ENCODE results near the gene SYT5. TPM values are rescaled to one million over a fixed set of nuclear protein-coding genes. Genes with fewer than 3 reads are reported as not detected.
"Not testable (repeated sequence)": the region's sequence is repeated elsewhere in the genome, so short reads cannot be mapped to it uniquely, and the experiment has no call there.

SYT5 gene
- total and polyA plus RNA-seq, 2 donors from 2014 or later: not detected

GRCh38 chr19:55156202-55157063 is 23.7 kb downstream of the SYT5 start:
- Histone ChIP-seq H3K4me1 (ENCODE audit: control insufficient read depth in 2 of 3, insufficient read depth in 2 of 3, low read depth in 1 of 3, low read length in 3 of 3) (no peaks in the 10 kb centered on the region), H3K4me3 (ENCODE audit: low read length in 3 of 3) (no peak overlapping the region), H3K36me3 (ENCODE audit: control insufficient read depth in 2 of 3, insufficient read depth in 3 of 3, low read length in 3 of 3) (no peaks in the 10 kb centered on the region), H3K27ac (ENCODE audit: low read depth in 2 of 2, low read length in 2 of 2) (no peak overlapping the region), H3K9ac (ENCODE audit: low read length in 3 of 3) (no peak overlapping the region), H3K9me3 (ENCODE audit: control insufficient read depth in 2 of 3, insufficient read depth in 1 of 3, low read length in 3 of 3) (peaks cover 0 to 5% (median 0%) of the 10 kb centered on the region in 3 donors), H3K27me3 (ENCODE audit: control insufficient read depth, insufficient read depth, low read length) (peaks cover 2% of the 10 kb centered on the region)
- no peak for FAIRE-seq
- DNase-seq: peak; percentile 77 to 91 (median 83)
- no peak for TF ChIP-seq CTCF (IDR thresholded peaks at IDR 0.05; ENCODE audit: borderline replicate concordance, extremely low read depth, insufficient read depth)
- intact Hi-C loops (cut with DNase I): loop anchor here (10.0 kb wide), 1 partner anchor 268 kb away; no protein-coding TSS in a partner anchor

- H3K9ac ChIP-seq (ENCODE audit: low read length in 3 of 3); H3K27me3 ChIP-seq (ENCODE audit: control insufficient read depth, insufficient read depth, low read length): not testable (repeated sequence)
These were observed 24.3 kb downstream of the SYT5 start for GRCh38 chr19:55155784-55156183.

GRCh38 chr19:55153652-55154264 is 26.3 kb downstream of the SYT5 start:
- Histone ChIP-seq H3K4me1 (ENCODE audit: control insufficient read depth in 2 of 3, insufficient read depth in 2 of 3, low read depth in 1 of 3, low read length in 3 of 3) (no peaks in the 10 kb centered on the region), H3K27ac (ENCODE audit: low read depth in 2 of 2, low read length in 2 of 2) (no peak overlapping the region), H3K4me3 (ENCODE audit: low read length in 3 of 3) (no peak overlapping the region), H3K36me3 (ENCODE audit: control insufficient read depth in 2 of 3, insufficient read depth in 3 of 3, low read length in 3 of 3) (no peaks in the 10 kb centered on the region), H3K9me3 (ENCODE audit: control insufficient read depth in 2 of 3, insufficient read depth in 1 of 3, low read length in 3 of 3) (peaks cover 0 to 5% (median 0%) of the 10 kb centered on the region in 3 donors), H3K27me3 (ENCODE audit: control insufficient read depth, insufficient read depth, low read length) (peaks cover 5% of the 10 kb centered on the region), H3K9ac (ENCODE audit: low read length in 3 of 3) (no peak overlapping the region)
- no peak for DNase-seq
- FAIRE-seq: no peak
- intact Hi-C loops (cut with DNase I): loop anchor here (10.0 kb wide), 1 partner anchor 271 kb away; no protein-coding TSS in a partner anchor
- TF ChIP-seq CTCF (IDR thresholded peaks at IDR 0.05; ENCODE audit: borderline replicate concordance, extremely low read depth, insufficient read depth): no peak

More at GRCh38 chr19:55155784-55156183, 24.3 kb downstream of the SYT5 start:
- H3K4me1 ChIP-seq (ENCODE audit: control insufficient read depth in 2 of 3, insufficient read depth in 2 of 3, low read depth in 1 of 3, low read length in 3 of 3); DNase-seq; H3K36me3 ChIP-seq (ENCODE audit: control insufficient read depth in 2 of 3, insufficient read depth in 3 of 3, low read length in 3 of 3); H3K27ac ChIP-seq (ENCODE audit: low read depth in 2 of 2, low read length in 2 of 2); FAIRE-seq; H3K9me3 ChIP-seq (ENCODE audit: control insufficient read depth in 2 of 3, insufficient read depth in 1 of 3, low read length in 3 of 3); H3K4me3 ChIP-seq (ENCODE audit: low read length in 3 of 3): not testable (repeated sequence)
- intact Hi-C loops (cut with DNase I): loop anchor here (10.0 kb wide), 1 partner anchor 269 kb away; no protein-coding TSS in a partner anchor

- TF ChIP-seq CTCF (IDR thresholded peaks at IDR 0.05; ENCODE audit: borderline replicate concordance, extremely low read depth, insufficient read depth): no peak
- Histone ChIP-seq H3K4me1 (ENCODE audit: control insufficient read depth in 2 of 3, insufficient read depth in 2 of 3, low read depth in 1 of 3, low read length in 3 of 3) (no peaks in the 10 kb centered on the region), H3K27ac (ENCODE audit: low read depth in 2 of 2, low read length in 2 of 2) (no peak overlapping the region), H3K4me3 (ENCODE audit: low read length in 3 of 3) (no peak overlapping the region), H3K36me3 (ENCODE audit: control insufficient read depth in 2 of 3, insufficient read depth in 3 of 3, low read length in 3 of 3) (no peaks in the 10 kb centered on the region), H3K9me3 (ENCODE audit: control insufficient read depth in 2 of 3, insufficient read depth in 1 of 3, low read length in 3 of 3) (peaks cover 0 to 5% (median 0%) of the 10 kb centered on the region in 3 donors), H3K27me3 (ENCODE audit: control insufficient read depth, insufficient read depth, low read length) (peaks cover 5% of the 10 kb centered on the region), H3K9ac (ENCODE audit: low read length in 3 of 3) (no peak overlapping the region)
- DNase-seq (no peak), FAIRE-seq (no peak)
- intact Hi-C loops (cut with DNase I): loop anchor here (10.0 kb wide), 1 partner anchor 273 kb away; no protein-coding TSS in a partner anchor
These were observed 28.1 kb downstream of the SYT5 start for GRCh38 chr19:55152017-55152416.
